Testis (tissue), 3 donors: ENCODE measurements around the gene THBS4. TPM values are rescaled to one million over a fixed set of nuclear protein-coding genes. Genes with fewer than 3 reads are reported as not detected.

ENCODE experiments used
- DNase-seq: peaks from one replicate; pipeline ENCODE4 v3.0.0-alpha.2; 2019
- H3K27ac ChIP-seq, 2 donors: fragments of 200-600 bp; sonication (generic); one replicate each; pipeline ENCODE4 v1.5.1; 2019
- H3K27me3 ChIP-seq: fragments of 200-600 bp; sonication (generic); one replicate; pipeline ENCODE4 v1.5.1; 2019
- H3K36me3 ChIP-seq: fragments of 200-600 bp; sonication (generic); one replicate; pipeline ENCODE4 v1.5.1; 2017; ENCODE audit warnings: low read depth; ENCODE audit errors: missing control alignments
- H3K4me1 ChIP-seq: fragments of 200-600 bp; sonication (generic); one replicate; pipeline ENCODE4 v1.5.1; 2019
- H3K4me3 ChIP-seq, 2 donors: fragments of 200-600 bp; sonication (generic); one replicate each; pipeline ENCODE4 v1.5.1; 2017 to 2019
- H3K9me3 ChIP-seq: fragments of 200-600 bp; sonication (generic); one replicate; pipeline ENCODE4 v1.5.1; 2017
- POLR2A ChIP-seq: fragments of 450-650 bp; IDR thresholded peaks from one replicate; pipeline ENCODE4 v1.6.1; 2017; ENCODE audit warnings: antibody characterized with exemption, mild to moderate bottlenecking, moderate library complexity
- whole genome bisulfite sequencing, 2 donors: methylation state at CpG; one replicate each; pipeline ENCODE4 v1.1.5; 2018; 5-methylcytosine and 5-hydroxymethylcytosine counted together
- intact Hi-C: fragments of 100-400 bp; cut with DNase I; formaldehyde crosslinking; loops from one replicate; pipeline ENCODE4 v1.15.1; 2023; ENCODE audit warnings: low total_unique reads
- polyA plus RNA-seq: library from polyadenylated mRNA; stranded (reverse); fragments of 350-450 nt; fragmentation: Illumina TruSeq; extraction: RNeasy Lipid Tissue Mini Kit (QIAGEN cat#74804); gene quantifications from one replicate; pipeline ENCODE4 v1.2.3, GENCODE V29; 2014; ENCODE audit warnings: low read depth, low replicate concordance; ENCODE audit not compliant: insufficient read depth
- total RNA-seq, 2 donors: library from RNA; depleted of rRNA; stranded (reverse); fragments of >200 nt; gene quantifications; one replicate each; pipeline ENCODE4 v1.2.3, GENCODE V29; 2016
- TF ChIP-seq, protein P1 (sequence below), 3 experiments: fragments of 450-650 bp in 2 of 3; fragments of 200-600 bp in 1 of 3; sonication (generic) in 1 of 3; IDR thresholded peaks; one replicate each; pipeline ENCODE4 v1.5.1; 2016 to 2019; ENCODE audit warnings: antibody characterized with exemption in 3 of 3, mild to moderate bottlenecking in 2 of 3, moderate library complexity in 1 of 3

The THBS4 gene
- total and polyA plus RNA-seq, 3 donors from 2014 or later: 14.1 to 62.5 (median 18.3) TPM

- intact Hi-C loops: no loop called here
- WGBS, 2 donors: 83 to 86% methylated on average over 11 of the region's 11 CpGs
- H3K27me3 ChIP-seq: no peaks in the 10 kb centered on the region
- H3K4me1 ChIP-seq: peaks cover 10% of the 10 kb centered on the region
- H3K27ac ChIP-seq: no peak overlapping the region
- no peak for DNase-seq
- no peaks in the 10 kb centered on the region for H3K36me3 ChIP-seq
- H3K4me3 ChIP-seq: no peak overlapping the region
- no peaks in the 10 kb centered on the region for H3K9me3 ChIP-seq
- TF ChIP-seq, protein P1, sequence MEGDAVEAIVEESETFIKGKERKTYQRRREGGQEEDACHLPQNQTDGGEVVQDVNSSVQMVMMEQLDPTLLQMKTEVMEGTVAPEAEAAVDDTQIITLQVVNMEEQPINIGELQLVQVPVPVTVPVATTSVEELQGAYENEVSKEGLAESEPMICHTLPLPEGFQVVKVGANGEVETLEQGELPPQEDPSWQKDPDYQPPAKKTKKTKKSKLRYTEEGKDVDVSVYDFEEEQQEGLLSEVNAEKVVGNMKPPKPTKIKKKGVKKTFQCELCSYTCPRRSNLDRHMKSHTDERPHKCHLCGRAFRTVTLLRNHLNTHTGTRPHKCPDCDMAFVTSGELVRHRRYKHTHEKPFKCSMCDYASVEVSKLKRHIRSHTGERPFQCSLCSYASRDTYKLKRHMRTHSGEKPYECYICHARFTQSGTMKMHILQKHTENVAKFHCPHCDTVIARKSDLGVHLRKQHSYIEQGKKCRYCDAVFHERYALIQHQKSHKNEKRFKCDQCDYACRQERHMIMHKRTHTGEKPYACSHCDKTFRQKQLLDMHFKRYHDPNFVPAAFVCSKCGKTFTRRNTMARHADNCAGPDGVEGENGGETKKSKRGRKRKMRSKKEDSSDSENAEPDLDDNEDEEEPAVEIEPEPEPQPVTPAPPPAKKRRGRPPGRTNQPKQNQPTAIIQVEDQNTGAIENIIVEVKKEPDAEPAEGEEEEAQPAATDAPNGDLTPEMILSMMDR (IDR thresholded peaks at IDR 0.05): no peak
- TF ChIP-seq POLR2A: no peak
Observed at GRCh38 chr5:80125022-80125961, 90.1 kb downstream of the THBS4 start.

DNA sequence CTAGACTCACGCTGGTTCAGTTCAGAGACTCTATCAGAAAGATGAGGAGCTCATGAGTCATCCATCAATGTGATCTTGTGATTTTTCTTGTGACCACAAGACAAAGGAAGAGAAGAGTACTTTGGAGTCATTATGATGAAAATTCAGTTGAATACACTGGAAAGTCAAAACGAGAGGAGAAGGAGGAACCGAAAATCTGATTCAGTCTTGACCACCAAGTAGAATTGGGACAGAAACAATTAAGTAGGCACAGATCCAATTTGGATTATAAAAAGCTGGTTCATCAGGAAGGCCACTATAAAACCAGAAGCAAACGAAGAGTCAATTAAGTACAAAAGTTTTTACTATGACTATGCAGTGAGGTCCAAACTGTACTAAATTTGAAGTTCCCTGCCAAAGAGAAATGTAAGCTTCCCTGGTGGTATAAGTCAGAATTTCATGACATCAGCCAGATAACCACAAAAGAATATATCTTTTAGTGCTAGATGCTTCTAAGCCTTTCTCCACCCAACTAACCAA lies 90.9 kb downstream of the THBS4 start:
- no peak overlapping the region for H3K4me3 ChIP-seq

DNA sequence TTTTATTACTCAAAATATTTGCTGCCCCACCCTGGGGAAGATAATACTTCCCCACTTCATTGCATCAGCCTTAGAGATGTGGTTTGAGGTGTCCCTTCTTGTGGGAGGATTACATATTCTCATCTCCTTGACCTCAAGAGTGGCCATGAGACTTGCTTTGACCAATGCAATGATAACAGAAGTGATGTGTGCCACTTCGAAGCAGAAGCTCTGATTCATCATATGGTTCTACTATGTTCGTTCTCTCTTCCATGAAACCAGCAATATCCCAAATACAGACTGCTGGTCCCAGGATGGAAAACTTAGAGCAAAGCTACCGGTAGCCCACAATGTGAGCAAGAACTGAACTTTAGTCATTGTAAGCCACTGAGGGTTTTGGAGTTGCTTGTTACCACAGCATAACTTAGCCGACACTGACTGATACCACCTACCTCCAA lies 92.0 kb downstream of the THBS4 start:
- TF ChIP-seq, protein P1 (IDR thresholded peaks at IDR 0.05): no peak
- TF ChIP-seq POLR2A: no peak
- no peak overlapping the region for H3K27ac ChIP-seq
- H3K4me1 ChIP-seq: peaks cover 10% of the 10 kb centered on the region
- no peak overlapping the region for H3K4me3 ChIP-seq
- 77 to 98% methylated on average over 4 of the region's 4 CpGs for WGBS, 2 donors
- H3K36me3 ChIP-seq: no peaks in the 10 kb centered on the region
- no peak for DNase-seq
- H3K9me3 ChIP-seq: no peaks in the 10 kb centered on the region
- intact Hi-C loops: no loop called here
- H3K27me3 ChIP-seq: no peaks in the 10 kb centered on the region

More for the DNA sequence above, 90.9 kb downstream of the THBS4 start:
- no peaks in the 10 kb centered on the region for H3K27me3 ChIP-seq
- intact Hi-C loops: no loop called here
- WGBS, 2 donors: 43 to 52% methylated on average over 4 of the region's 4 CpGs
- TF ChIP-seq, protein P1 (IDR thresholded peaks at IDR 0.05): peak in 2 of 3 experiments; percentile 3 to 16
- TF ChIP-seq POLR2A: no peak
- H3K4me1 ChIP-seq: peaks cover 10% of the 10 kb centered on the region
- no peaks in the 10 kb centered on the region for H3K36me3 ChIP-seq
- H3K9me3 ChIP-seq: no peaks in the 10 kb centered on the region
- no peak overlapping the region for H3K27ac ChIP-seq
- DNase-seq: no peak

- Histone ChIP-seq H3K4me3 (no peak overlapping the region), H3K4me1 (peaks cover 10% of the 10 kb centered on the region), H3K27me3 (no peaks in the 10 kb centered on the region), H3K27ac (no peak overlapping the region), H3K36me3 (no peaks in the 10 kb centered on the region), H3K9me3 (no peaks in the 10 kb centered on the region)
- intact Hi-C loops: no loop called here
- DNase-seq: no peak
- TF ChIP-seq POLR2A: no peak
- TF ChIP-seq, protein P1 (IDR thresholded peaks at IDR 0.05): no peak
- WGBS, 2 donors: 38 to 40% methylated on average over 2 of the region's 2 CpGs
Observed at GRCh38 chr5:80128141-80128540, 93.0 kb downstream of the THBS4 start.
